ENCODE results near the gene TPM2. TPM values are rescaled to one million over a fixed set of nuclear protein-coding genes. Genes with fewer than 3 reads are reported as not detected.
A peak's percentile ranks its signal among the peaks of the same experiment; 100 is the strongest.

Gene TPM2
- total RNA-seq, 2 experiments from 2014 or later = 63.1 to 63.5 TPM

- Mint-ChIP-seq H3K4me3 (no peak overlapping the region), H3K27ac (no peak overlapping the region), H3K27me3 (no peaks in the 10 kb centered on the region), H3K36me3 (ENCODE audit: low read depth) (no peaks in the 10 kb centered on the region), H3K4me1 (ENCODE audit: low read depth) (peaks cover 41% of the 10 kb centered on the region), H3K9me3 (no peaks in the 10 kb centered on the region)
- H3K27ac ChIP-seq (ENCODE audit: low read depth in 1 of 2, low read length in 2 of 2) = no peak overlapping the region
- H3K4me1 ChIP-seq (ENCODE audit: insufficient read depth, low read length) = peaks cover 30% of the 10 kb centered on the region
- no peaks in the 10 kb centered on the region for H3K36me3 ChIP-seq (ENCODE audit: insufficient read depth, low read length)
- no peak for DNase-seq
- no peak for ATAC-seq (ENCODE audit: poor library complexity)
- H3K9me3 ChIP-seq (ENCODE audit: control insufficient read depth in 1 of 2, insufficient read depth in 1 of 2, low read length in 2 of 2) = no peaks in the 10 kb centered on the region
- TF ChIP-seq CTCF (IDR thresholded peaks at IDR 0.05) = no peak
- H3K4me3 ChIP-seq (ENCODE audit: low read length) = no peak overlapping the region
- ChIA-PET CTCF (interaction anchor here (1.4 kb wide), 1 partner anchor 28 kb away, joined by 3 read pairs; no protein-coding TSS in a partner anchor), POLR2A (no interaction called here)
- H3K27me3 ChIP-seq (ENCODE audit: control insufficient read depth in 1 of 2, insufficient read depth in 2 of 2, low read length in 2 of 2) = no peaks in the 10 kb centered on the region
- intact Hi-C loops (cut with DNase I, micrococcal nuclease) = loop anchor here in 1 of 2 experiments (2.0 kb wide), 1 partner anchor 17 kb away; no protein-coding TSS in a partner anchor
These were observed 21.8 kb downstream of the TPM2 start for GRCh38 chr9:35667939-35668338.

- ChIA-PET CTCF (no interaction called here), POLR2A (interaction anchor here (1.0 to 2.7 kb wide), 3 partner anchors 10 to 20 kb away, joined by 6 to 20 read pairs (median 10); partner anchors contain the start of gene SIT1)
- intact Hi-C loops (cut with DNase I, micrococcal nuclease) = no loop called here
- Mint-ChIP-seq H3K4me1 (ENCODE audit: low read depth) (peaks cover 55% of the 10 kb centered on the region), H3K4me3 (peak overlapping the region; percentile 35), H3K27ac (no peak overlapping the region), H3K27me3 (no peaks in the 10 kb centered on the region), H3K9me3 (no peaks in the 10 kb centered on the region), H3K36me3 (ENCODE audit: low read depth) (peaks cover 5% of the 10 kb centered on the region)
- H3K4me1 ChIP-seq (ENCODE audit: insufficient read depth, low read length) = peaks cover 44% of the 10 kb centered on the region
- no peaks in the 10 kb centered on the region for H3K27me3 ChIP-seq (ENCODE audit: control insufficient read depth in 1 of 2, insufficient read depth in 2 of 2, low read length in 2 of 2)
- H3K4me3 ChIP-seq (ENCODE audit: low read length) = no peak overlapping the region
- no peak overlapping the region for H3K27ac ChIP-seq (ENCODE audit: low read depth in 1 of 2, low read length in 2 of 2)
- DNase-seq (no peak), ATAC-seq (ENCODE audit: poor library complexity) (no peak)
- TF ChIP-seq CTCF (IDR thresholded peaks at IDR 0.05) = no peak
- no peaks in the 10 kb centered on the region for H3K36me3 ChIP-seq (ENCODE audit: insufficient read depth, low read length)
- H3K9me3 ChIP-seq (ENCODE audit: control insufficient read depth in 1 of 2, insufficient read depth in 1 of 2, low read length in 2 of 2) = no peaks in the 10 kb centered on the region
These were observed 23.2 kb downstream of the TPM2 start for GRCh38 chr9:35666549-35666948.

GRCh38 chr9:35666045-35666444, 23.7 kb downstream of the TPM2 start:
- POLR2A ChIA-PET = interaction anchor here (1.0 to 2.7 kb wide), 5 partner anchors 10 to 62 kb away, joined by 6 to 20 read pairs (median 10); partner anchors contain the start of gene SIT1
- DNase-seq = no peak
- H3K9me3 Mint-ChIP-seq = no peaks in the 10 kb centered on the region
- no peaks in the 10 kb centered on the region for H3K9me3 ChIP-seq (ENCODE audit: control insufficient read depth in 1 of 2, insufficient read depth in 1 of 2, low read length in 2 of 2)
- peak overlapping the region; percentile 71 for H3K4me3 Mint-ChIP-seq
- intact Hi-C loops (cut with DNase I, micrococcal nuclease) = no loop called here
- H3K27ac ChIP-seq (ENCODE audit: low read depth in 1 of 2, low read length in 2 of 2) = no peak overlapping the region
- H3K27me3 Mint-ChIP-seq = no peaks in the 10 kb centered on the region
- H3K27ac Mint-ChIP-seq = no peak overlapping the region
- ATAC-seq (ENCODE audit: poor library complexity) = no peak
- peaks cover 7% of the 10 kb centered on the region for H3K36me3 Mint-ChIP-seq (ENCODE audit: low read depth)
- peaks cover 4% of the 10 kb centered on the region for H3K36me3 ChIP-seq (ENCODE audit: insufficient read depth, low read length)
- CTCF ChIA-PET = interaction anchor here (1.2 to 1.5 kb wide), 3 partner anchors 10 to 31 kb away, joined by 3 to 6 read pairs (median 4); no protein-coding TSS in a partner anchor
- H3K27me3 ChIP-seq (ENCODE audit: control insufficient read depth in 1 of 2, insufficient read depth in 2 of 2, low read length in 2 of 2) = no peaks in the 10 kb centered on the region
- H3K4me3 ChIP-seq (ENCODE audit: low read length) = no peak overlapping the region
- H3K4me1 ChIP-seq (ENCODE audit: insufficient read depth, low read length) = peaks cover 49% of the 10 kb centered on the region
- H3K4me1 Mint-ChIP-seq (ENCODE audit: low read depth) = peaks cover 58% of the 10 kb centered on the region
- TF ChIP-seq CTCF (IDR thresholded peaks at IDR 0.05) = no peak
